IMR-90 (cell line): Measurements from ENCODE around the gene IP6K1. TPM values are rescaled to one million over a fixed set of nuclear protein-coding genes. Genes with fewer than 3 reads are reported as not detected.
A peak's percentile ranks its signal among the peaks of the same experiment; 100 is the strongest.
"Not testable (repeated sequence)": the region's sequence is repeated elsewhere in the genome, so short reads cannot be mapped to it uniquely, and the experiment has no call there.

Experiments used
- ATAC-seq: fragments of 200-7000 bp; cut with Tn5 transposase; 2 replicates; pipeline ENCODE4 v1.9.1; 2020; ENCODE audit warnings: low read depth, mild to moderate bottlenecking, moderate library complexity
- BruUV-seq: library from RNA; stranded (reverse); fragments of 400-500 nt; replicated peaks from 2 replicates; lab custom pipeline; 2021; lab: Mats Ljungman, UMichigan
- CTCF ChIA-PET: fragments of 300-600 bp; formaldehyde crosslinking; extraction: SDS; loops from one replicate; lab custom pipeline; 2021; ENCODE audit warnings: antibody characterized with exemption; lab: Yijun Ruan, JAX
- POLR2A ChIA-PET: fragments of 300-600 bp; sonication (Branson Sonifier 250); formaldehyde crosslinking; loops from one replicate; lab custom pipeline; 2022; ENCODE audit warnings: antibody characterized with exemption; ENCODE audit not compliant: unreplicated experiment; lab: Charles Lee
- DNase-seq: peaks from one replicate; pipeline ENCODE4 v3.0.0; 2013
- H2AFZ ChIP-seq: replicated peaks from 2 replicates; pipeline ENCODE3; 2013; ENCODE audit warnings: low read length, mild to moderate bottlenecking; ENCODE audit not compliant: poor library complexity
- H2AK5ac ChIP-seq: 2 replicates; pipeline ENCODE4 v1.6.1; 2013; ENCODE audit warnings: low read depth, low read length, inconsistent platforms
- H2AK9ac ChIP-seq: replicated peaks from 2 replicates; pipeline ENCODE3; 2013; ENCODE audit warnings: mild to moderate bottlenecking, low read depth, low read length, moderate library complexity; ENCODE audit not compliant: poor library complexity
- H2BK120ac ChIP-seq: 2 replicates; pipeline ENCODE4 v1.6.1; 2013; ENCODE audit warnings: low read depth, low read length, inconsistent platforms
- H2BK15ac ChIP-seq: 3 replicates; pipeline ENCODE4 v1.6.1; 2013; ENCODE audit warnings: low read depth, low read length, inconsistent platforms
- H2BK20ac ChIP-seq: 2 replicates; pipeline ENCODE4 v1.6.1; 2013; ENCODE audit warnings: low read depth, mild to moderate bottlenecking, inconsistent platforms, low read length, moderate library complexity
- H2BK5ac ChIP-seq: 2 replicates; pipeline ENCODE4 v1.6.1; 2013; ENCODE audit warnings: mild to moderate bottlenecking, low read depth, low read length, inconsistent platforms; ENCODE audit not compliant: poor library complexity, severe bottlenecking
- H3K14ac ChIP-seq: replicated peaks from 2 replicates; pipeline ENCODE4 v1.6.1; 2013; ENCODE audit warnings: low read depth, low read length, inconsistent platforms
- H3K18ac ChIP-seq: 2 replicates; pipeline ENCODE4 v1.6.1; 2013; ENCODE audit warnings: low read depth, low read length, control low read depth
- H3K23ac ChIP-seq: 2 replicates; pipeline ENCODE4 v1.6.1; 2013; ENCODE audit warnings: low read depth, low read length, inconsistent platforms
- H3K27ac ChIP-seq: 2 replicates; pipeline ENCODE4 v1.5.1; 2013; ENCODE audit warnings: mild to moderate bottlenecking, control low read depth, low read length; ENCODE audit not compliant: insufficient read depth
- H3K27me3 ChIP-seq: 2 replicates; pipeline ENCODE4 v1.6.1; 2013; ENCODE audit warnings: low read length; ENCODE audit not compliant: control insufficient read depth, insufficient read depth
- H3K36me3 ChIP-seq: 2 replicates; pipeline ENCODE4 v1.6.1; 2013; ENCODE audit warnings: low read length, mixed read lengths; ENCODE audit not compliant: control insufficient read depth, insufficient read depth
- H3K4ac ChIP-seq: 2 replicates; pipeline ENCODE4 v1.6.1; 2013; ENCODE audit warnings: low read depth, low read length, inconsistent platforms
- H3K4me1 ChIP-seq: 2 replicates; pipeline ENCODE4 v1.6.1; 2013; ENCODE audit warnings: low read length, mixed read lengths; ENCODE audit not compliant: control insufficient read depth, insufficient read depth
- H3K4me2 ChIP-seq: 2 replicates; pipeline ENCODE4 v1.6.1; 2013; ENCODE audit warnings: low read depth, mild to moderate bottlenecking, control low read depth, low read length, moderate library complexity
- H3K4me3 ChIP-seq: 2 replicates; pipeline ENCODE4 v1.5.1; 2013; ENCODE audit warnings: low read depth, mild to moderate bottlenecking, control low read depth, low read length, moderate library complexity; ENCODE audit not compliant: insufficient read depth
- H3K56ac ChIP-seq: 2 replicates; pipeline ENCODE4 v1.6.1; 2013; ENCODE audit warnings: low read length, inconsistent platforms; ENCODE audit not compliant: insufficient read depth; ENCODE audit errors: extremely low read depth
- H3K79me1 ChIP-seq, 2 experiments: 2 replicates each; pipeline ENCODE4 v1.6.1; 2013; ENCODE audit warnings: low read length in 2 of 2, inconsistent platforms in 1 of 2, low read depth in 1 of 2
- H3K9ac ChIP-seq: 2 replicates; pipeline ENCODE4 v1.6.1; 2013; ENCODE audit warnings: low read depth, low read length, control low read depth
- H3K9me1 ChIP-seq: 2 replicates; pipeline ENCODE4 v1.6.1; 2013; ENCODE audit warnings: low read length, inconsistent platforms; ENCODE audit not compliant: insufficient read depth
- H3K9me3 ChIP-seq: 2 replicates; pipeline ENCODE4 v1.6.1; 2013; ENCODE audit warnings: low read length; ENCODE audit not compliant: control insufficient read depth, insufficient read depth
- H4K20me1 ChIP-seq: 2 replicates; pipeline ENCODE4 v1.6.1; 2013; ENCODE audit warnings: low read length, inconsistent platforms; ENCODE audit not compliant: insufficient read depth
- H4K5ac ChIP-seq: 2 replicates; pipeline ENCODE4 v1.6.1; 2013; ENCODE audit warnings: mild to moderate bottlenecking, low read depth, low read length, control low read depth
- H4K8ac ChIP-seq, 2 experiments: 2 replicates each; pipeline ENCODE4 v1.6.1; 2013; ENCODE audit warnings: low read depth in 2 of 2, low read length in 2 of 2, control low read depth in 1 of 2, inconsistent platforms in 1 of 2
- H4K91ac ChIP-seq: 2 replicates; pipeline ENCODE4 v1.6.1; 2013; ENCODE audit warnings: low read depth, low read length, inconsistent platforms; ENCODE audit not compliant: insufficient read depth
- MXI1 ChIP-seq: IDR thresholded peaks from 2 replicates; pipeline ENCODE4 v1.6.1; 2012; ENCODE audit warnings: low read depth, mild to moderate bottlenecking, low read length, moderate library complexity, borderline replicate concordance
- POLR2A ChIP-seq: IDR thresholded peaks from 2 replicates; pipeline ENCODE4 v1.6.1; 2012; ENCODE audit warnings: mild to moderate bottlenecking, low read depth, low read length
- WGBS, 2 experiments: methylation state at CpG; one replicate each; pipeline versions ENCODE4 v1.1.5 to v1.1.7; 2013; ENCODE audit warnings: missing lambda C conversion rate in 2 of 2; ENCODE audit not compliant: insufficient read length in 1 of 2; ENCODE audit errors: extremely low coverage in 2 of 2; 5-methylcytosine and 5-hydroxymethylcytosine counted together
- dilution Hi-C: fragments of 300-500 bp; cut with HindIII; formaldehyde crosslinking; loops from one replicate; pipeline ENCODE4 v1.14.3; 2018; ENCODE audit warnings: low sequenced_read_pairs; ENCODE audit not compliant: unreplicated experiment
- in situ Hi-C: fragments of 300-500 bp; cut with MboI; formaldehyde crosslinking; loops from 3 replicates; pipeline ENCODE4 v1.14.3; 2019; ENCODE audit warnings: low sequenced_read_pairs, inconsistent platforms, mixed read lengths
- intact Hi-C: fragments of 100-400 bp; cut with micrococcal nuclease; formaldehyde crosslinking; loops from 2 replicates; pipeline ENCODE4 v1.10.0; 2022
- polyA plus RNA-seq, 3 experiments: library from polyadenylated mRNA; depleted of rRNA; stranded (reverse); fragments of >200 nt; gene quantifications; 2 replicates each; pipeline ENCODE4 v1.2.3, GENCODE V29; 2012; ENCODE audit warnings: low replicate concordance in 1 of 3
- total RNA-seq: library from RNA; depleted of rRNA; stranded (reverse); fragments of >200 nt; gene quantifications from 2 replicates; pipeline ENCODE4 v1.2.3, GENCODE V29; 2012

IP6K1 gene
- total and polyA plus RNA-seq, 2 of the 4 experiments (the other 2 are of a cell fraction) = 28.3 to 28.7 TPM

GRCh38 chr3:49785565-49786356 is 581 bp downstream of the IP6K1 start:
- POLR2A ChIA-PET = interaction anchor here (0.6 kb wide), 1 partner anchor 18 kb away, joined by 7 read pairs; the partner anchor contains the start of gene INKA1
- peak overlapping the region; percentile 58 for H4K91ac ChIP-seq
- H2BK20ac ChIP-seq = no peak overlapping the region
- in situ Hi-C loops (no loop called here), dilution Hi-C loops (no loop called here), intact Hi-C loops (no loop called here)
- peak; percentile 44; the same call in 1 of the 2 replicates for TF ChIP-seq MXI1
- no peak for TF ChIP-seq POLR2A
- H4K5ac ChIP-seq = no peak overlapping the region; the same call in 1 of the 2 replicates
- no peaks in the 10 kb centered on the region for H3K27me3 ChIP-seq
- H2BK5ac ChIP-seq = peak overlapping the region; percentile 14
- peak overlapping the region; percentile 93 for H3K56ac ChIP-seq
- CTCF ChIA-PET = interaction anchor here (0.7 kb wide), 1 partner anchor 41 kb away, joined by 3 read pairs; no protein-coding TSS in a partner anchor
- no TSS peak for BruUV-seq
- no peak overlapping the region for H3K18ac ChIP-seq
- H3K36me3 ChIP-seq = peaks cover 12% of the 10 kb centered on the region
- ATAC-seq = peak; percentile 44
- H2AK9ac ChIP-seq = peak overlapping the region; percentile 91
- DNase-seq = peak; percentile 28
- 1% methylated on average over 27 of the region's 50 CpGs; no CpG with 5 or more reads in 1 of the 2 experiments for WGBS, 2 experiments
- H3K9ac ChIP-seq = peak overlapping the region; percentile 78
- peak overlapping the region; percentile 83 for H3K4ac ChIP-seq
- peak overlapping the region; percentile 32 to 74; a peak in 1 of 4 replicates for H4K8ac ChIP-seq
- peak overlapping the region; percentile 99 for H3K23ac ChIP-seq
- H3K27ac ChIP-seq = peak overlapping the region; percentile 45
- H2BK15ac ChIP-seq = no peak overlapping the region
- H3K4me3 ChIP-seq = peak overlapping the region; percentile 64
- H3K79me1 ChIP-seq = peaks cover 4 to 51% of the 10 kb centered on the region in 2 experiments
- H4K20me1 ChIP-seq = peaks cover 22% of the 10 kb centered on the region
- peaks cover 11% of the 10 kb centered on the region for H3K9me1 ChIP-seq
- H2AFZ ChIP-seq = peak overlapping the region; percentile 89
- peak overlapping the region; percentile 89 for H2AK5ac ChIP-seq
- H3K4me1 ChIP-seq = peaks cover 10% of the 10 kb centered on the region
- peak overlapping the region; percentile 93 for H3K14ac ChIP-seq
- H3K9me3 ChIP-seq = no peaks in the 10 kb centered on the region
- peak overlapping the region; percentile 96 for H3K4me2 ChIP-seq
- H2BK120ac ChIP-seq = no peak overlapping the region

- H4K5ac ChIP-seq, CTCF ChIA-PET: not testable (repeated sequence)
Observed at GRCh38 chr3:49782277-49782676, 4.1 kb downstream of the IP6K1 start.

More at GRCh38 chr3:49782277-49782676, 4.1 kb downstream of the IP6K1 start:
- H2AK5ac ChIP-seq, H3K27me3 ChIP-seq, H3K23ac ChIP-seq, H2AFZ ChIP-seq, dilution Hi-C loops, POLR2A ChIA-PET, H2BK15ac ChIP-seq, H3K18ac ChIP-seq, intact Hi-C loops, H2BK120ac ChIP-seq, H2BK5ac ChIP-seq, H3K4me2 ChIP-seq, H2BK20ac ChIP-seq, BruUV-seq, DNase-seq, H3K56ac ChIP-seq, in situ Hi-C loops, H3K27ac ChIP-seq, H3K4ac ChIP-seq, ATAC-seq, H3K9me3 ChIP-seq, H4K8ac ChIP-seq, H4K91ac ChIP-seq, H2AK9ac ChIP-seq, H3K9ac ChIP-seq, H3K14ac ChIP-seq, H3K4me3 ChIP-seq: not testable (repeated sequence)
- Histone ChIP-seq H3K36me3 (peaks cover 12% of the 10 kb centered on the region), H3K79me1 (peaks cover 7 to 72% of the 10 kb centered on the region in 2 experiments), H3K9me1 (peaks cover 16% of the 10 kb centered on the region), H4K20me1 (peaks cover 46% of the 10 kb centered on the region), H3K4me1 (peaks cover 14% of the 10 kb centered on the region)
- 100% methylated on average over 1 of the region's 9 CpGs; no CpG with 5 or more reads in 1 of the 2 experiments for WGBS, 2 experiments
